ENCODE measurements around the gene CLIP2.

CLIP2 gene

DNA sequence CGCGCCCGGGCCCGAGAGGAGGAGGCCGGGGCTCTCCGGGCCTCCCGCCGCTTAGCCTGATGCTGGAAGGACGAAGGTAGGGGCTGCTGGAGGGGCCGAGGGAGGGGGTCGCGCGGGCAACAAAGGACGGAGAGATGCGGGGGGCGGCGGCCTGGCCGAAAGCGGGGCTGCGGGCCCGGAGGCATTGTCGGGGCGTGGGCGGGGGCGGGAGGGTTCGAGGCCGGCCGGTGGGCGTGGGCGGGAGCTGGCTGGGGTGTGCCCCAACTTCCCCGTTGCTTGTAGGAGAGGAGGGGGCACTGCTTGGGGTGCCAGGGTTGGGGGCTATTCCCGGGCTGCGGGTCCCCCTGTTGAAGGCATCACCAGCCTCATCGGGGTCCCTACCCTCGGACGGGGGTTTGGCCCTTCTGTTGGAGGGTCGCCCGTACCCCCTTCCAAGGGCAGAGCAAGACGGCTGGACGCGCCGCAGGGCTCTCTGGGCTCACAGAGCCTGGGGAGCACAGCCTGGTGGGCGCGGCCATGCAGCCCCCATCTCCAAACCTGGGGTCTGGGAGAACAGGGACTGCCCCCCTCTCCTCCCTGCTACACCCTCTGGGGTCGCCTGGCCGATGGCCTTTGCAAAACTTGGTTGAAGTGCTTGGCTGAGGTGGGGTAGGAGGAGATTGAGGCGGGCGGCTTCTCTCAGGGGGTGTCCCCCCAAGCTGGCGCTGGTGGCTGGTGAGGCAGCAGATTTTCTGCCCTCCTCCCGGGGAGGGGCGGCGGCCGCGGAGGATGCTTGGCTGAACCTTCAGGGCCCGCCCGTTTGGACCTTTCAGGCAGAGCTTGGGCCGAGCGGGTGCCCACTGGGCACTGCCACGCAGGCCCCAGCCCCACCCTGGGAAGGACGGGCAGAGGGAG lies 699 bp downstream of the CLIP2 start:
- H4K20me1 ChIP-seq (ENCODE audit: insufficient read depth, low read length, poor library complexity, severe bottlenecking) = peaks cover 25% of the 10 kb centered on the region
- peaks cover 38% of the 10 kb centered on the region for H3K79me2 ChIP-seq (ENCODE audit: insufficient read depth, low read length)
- H3K27me3 ChIP-seq (ENCODE audit: insufficient read depth, low read length, poor library complexity, severe bottlenecking) = no peaks in the 10 kb centered on the region
- peak overlapping the region; percentile 81 for H3K9ac ChIP-seq (ENCODE audit: low read depth, low read length, poor library complexity, severe bottlenecking)
- TF ChIP-seq CTCF (conservative IDR thresholded peaks at IDR 0.05; ENCODE audit: low read length) (no peak), EZH2phosphoT487 (IDR thresholded peaks at IDR 0.05; ENCODE audit: borderline replicate concordance) (no peak)
- H2AFZ ChIP-seq (ENCODE audit: low read length) = peak overlapping the region; percentile 78; the same call in 1 of the 2 replicates
- H3K4me3 ChIP-seq (ENCODE audit: low read length, poor library complexity, severe bottlenecking) = peak overlapping the region; percentile 86
- H3F3A ChIP-seq (ENCODE audit: low read depth) = no peaks in the 10 kb centered on the region
- no peaks in the 10 kb centered on the region for H3K9me3 ChIP-seq (ENCODE audit: insufficient read depth, low read depth, low read length)
- H3K36me3 ChIP-seq (ENCODE audit: insufficient read depth, low read length) = no peaks in the 10 kb centered on the region
- H3K9me2 ChIP-seq (replicated peaks; ENCODE audit: low read depth, low read length) = no peaks in the 10 kb centered on the region
- H3K4me1 ChIP-seq (ENCODE audit: insufficient read depth, low read length, poor library complexity, severe bottlenecking) = peaks cover 39% of the 10 kb centered on the region
- peak overlapping the region; percentile 94 for H3K4me2 ChIP-seq (ENCODE audit: low read depth, low read length, poor library complexity, severe bottlenecking)

GRCh38 chr7:74290553-74290950 lies 1.3 kb downstream of the CLIP2 start:
- H3K4me2 ChIP-seq (ENCODE audit: low read depth, low read length, poor library complexity, severe bottlenecking) = peak overlapping the region; percentile 94
- TF ChIP-seq EZH2phosphoT487 (IDR thresholded peaks at IDR 0.05; ENCODE audit: borderline replicate concordance) (no peak), CTCF (conservative IDR thresholded peaks at IDR 0.05; ENCODE audit: low read length) (no peak)
- H3K9ac ChIP-seq (ENCODE audit: low read depth, low read length, poor library complexity, severe bottlenecking) = peak overlapping the region; percentile 81
- H3K79me2 ChIP-seq (ENCODE audit: insufficient read depth, low read length) = peaks cover 44% of the 10 kb centered on the region
- H3K4me1 ChIP-seq (ENCODE audit: insufficient read depth, low read length, poor library complexity, severe bottlenecking) = peaks cover 39% of the 10 kb centered on the region
- no peaks in the 10 kb centered on the region for H3K27me3 ChIP-seq (ENCODE audit: insufficient read depth, low read length, poor library complexity, severe bottlenecking)
- no peaks in the 10 kb centered on the region for H3K9me2 ChIP-seq (replicated peaks; ENCODE audit: low read depth, low read length)
- H3K36me3 ChIP-seq (ENCODE audit: insufficient read depth, low read length) = no peaks in the 10 kb centered on the region
- no peaks in the 10 kb centered on the region for H3K9me3 ChIP-seq (ENCODE audit: insufficient read depth, low read depth, low read length)
- peaks cover 25% of the 10 kb centered on the region for H4K20me1 ChIP-seq (ENCODE audit: insufficient read depth, low read length, poor library complexity, severe bottlenecking)
- H3K4me3 ChIP-seq (ENCODE audit: low read length, poor library complexity, severe bottlenecking) = peak overlapping the region; percentile 86
- no peaks in the 10 kb centered on the region for H3F3A ChIP-seq (ENCODE audit: low read depth)
- H2AFZ ChIP-seq (ENCODE audit: low read length) = no peak overlapping the region

- H3K4me1 ChIP-seq (ENCODE audit: insufficient read depth, low read length, poor library complexity, severe bottlenecking) = peaks cover 39% of the 10 kb centered on the region
- H3F3A ChIP-seq (ENCODE audit: low read depth) = no peaks in the 10 kb centered on the region
- peak overlapping the region; percentile 94 for H3K4me2 ChIP-seq (ENCODE audit: low read depth, low read length, poor library complexity, severe bottlenecking)
- no peaks in the 10 kb centered on the region for H3K27me3 ChIP-seq (ENCODE audit: insufficient read depth, low read length, poor library complexity, severe bottlenecking)
- no peaks in the 10 kb centered on the region for H3K9me2 ChIP-seq (replicated peaks; ENCODE audit: low read depth, low read length)
- no peaks in the 10 kb centered on the region for H3K9me3 ChIP-seq (ENCODE audit: insufficient read depth, low read depth, low read length)
- peak overlapping the region; percentile 81 for H3K9ac ChIP-seq (ENCODE audit: low read depth, low read length, poor library complexity, severe bottlenecking)
- TF ChIP-seq CTCF (conservative IDR thresholded peaks at IDR 0.05; ENCODE audit: low read length) (no peak), EZH2phosphoT487 (IDR thresholded peaks at IDR 0.05; ENCODE audit: borderline replicate concordance) (no peak)
- peaks cover 49% of the 10 kb centered on the region for H3K79me2 ChIP-seq (ENCODE audit: insufficient read depth, low read length)
- peak overlapping the region; percentile 86 for H3K4me3 ChIP-seq (ENCODE audit: low read length, poor library complexity, severe bottlenecking)
- H2AFZ ChIP-seq (ENCODE audit: low read length) = no peak overlapping the region
- H4K20me1 ChIP-seq (ENCODE audit: insufficient read depth, low read length, poor library complexity, severe bottlenecking) = peaks cover 25% of the 10 kb centered on the region
- H3K36me3 ChIP-seq (ENCODE audit: insufficient read depth, low read length) = no peaks in the 10 kb centered on the region
Measured at GRCh38 chr7:74290981-74291441, 1.8 kb downstream of the CLIP2 start.

Data from Loucy (cell line).